ENCODE data around the gene LUZP2.
"Not testable (repeated sequence)": the region's sequence is repeated elsewhere in the genome, so short reads cannot be mapped to it uniquely, and the experiment has no call there.

Gene LUZP2

DNA sequence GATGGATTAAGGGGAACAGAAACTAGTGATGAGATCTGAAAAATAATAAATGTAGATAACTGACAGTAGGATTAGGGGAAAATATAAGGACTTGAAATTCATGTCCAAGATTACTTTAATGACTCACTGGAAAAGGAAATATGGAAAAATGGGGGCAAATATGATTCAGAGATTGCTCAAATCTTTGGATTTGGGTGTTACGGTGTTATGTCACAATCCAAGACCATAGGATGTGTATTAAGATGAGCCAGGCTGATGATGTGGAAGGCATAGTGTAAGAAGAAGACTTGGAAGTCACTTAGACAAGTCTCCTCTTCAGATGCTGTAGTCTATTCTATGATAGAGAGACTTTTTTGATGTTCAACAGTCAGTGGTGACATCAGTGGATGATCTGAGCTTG is 323.7 kb downstream of the LUZP2 start:
- no peak for DNase-seq (ENCODE audit: low read depth)

DNA sequence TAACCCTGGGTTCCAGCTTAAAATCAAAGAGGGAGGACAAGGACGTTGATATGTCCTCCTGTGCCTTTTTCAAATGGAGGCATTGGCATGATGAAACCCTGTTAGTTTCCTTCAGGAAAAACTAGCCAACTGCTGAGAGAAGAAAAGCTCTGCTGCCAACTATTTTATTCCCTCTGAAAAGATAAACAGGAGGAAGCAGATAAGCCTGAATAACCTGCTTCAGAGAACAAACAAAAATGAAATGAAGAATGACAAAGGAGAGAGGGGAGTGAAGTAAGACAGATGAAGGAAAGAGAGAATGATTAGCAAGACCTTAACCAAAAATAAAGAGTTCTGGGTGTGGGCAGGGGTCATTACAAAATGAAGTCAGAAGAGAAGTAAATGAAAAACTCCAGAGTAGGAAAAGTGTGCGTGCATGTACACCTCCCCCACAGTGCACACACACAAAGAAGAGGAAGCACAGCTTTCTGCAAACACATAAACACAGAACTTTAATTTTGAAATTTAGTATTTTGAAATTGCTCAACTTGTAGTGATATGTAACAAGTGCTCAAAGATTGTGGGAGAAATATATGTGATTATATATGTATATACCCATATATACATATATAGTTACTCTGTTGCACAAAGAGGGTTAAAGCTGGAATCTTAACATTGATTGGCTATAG is 332.2 kb downstream of the LUZP2 start:
- DNase-seq (ENCODE audit: low read depth): no peak

DNA sequence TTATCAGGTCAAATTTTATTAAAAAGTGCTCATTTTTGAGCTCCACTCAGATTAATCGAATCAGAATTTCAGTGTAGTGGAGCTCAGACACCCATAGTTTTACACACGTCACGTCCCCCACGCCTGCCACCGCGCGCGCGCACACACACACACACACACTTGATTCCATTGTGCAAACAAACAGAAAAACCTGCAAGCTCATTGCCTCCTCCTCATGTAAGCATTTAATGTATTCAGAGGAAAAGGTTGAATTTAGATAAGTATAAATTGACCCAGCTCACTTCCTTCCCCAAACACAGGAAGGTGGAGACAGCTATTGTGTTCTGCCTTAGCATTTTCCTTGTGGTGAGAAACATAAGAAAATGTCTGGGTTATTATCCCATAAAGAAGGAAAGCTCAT is 336.7 kb downstream of the LUZP2 start:
- no peak for DNase-seq (ENCODE audit: low read depth)

DNA sequence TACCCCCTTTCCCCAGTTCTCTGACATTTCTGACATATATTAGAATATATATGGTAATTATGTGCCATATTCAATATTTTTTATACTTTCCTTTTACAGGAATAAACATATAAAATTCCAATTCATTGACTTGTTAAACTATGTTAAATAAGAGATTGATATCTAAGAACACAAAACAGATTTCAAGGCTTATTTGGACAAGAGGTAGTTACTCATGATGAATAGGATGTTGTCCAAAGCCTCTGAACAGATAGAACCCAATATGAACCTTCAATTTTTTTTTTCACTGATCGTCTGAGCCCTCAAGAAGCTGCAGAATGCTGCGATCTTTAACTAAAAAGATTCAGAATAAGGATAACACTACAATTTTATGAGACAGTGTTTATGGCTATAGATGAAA is 340.3 kb downstream of the LUZP2 start:
- DNase-seq (ENCODE audit: low read depth): no peak

DNA sequence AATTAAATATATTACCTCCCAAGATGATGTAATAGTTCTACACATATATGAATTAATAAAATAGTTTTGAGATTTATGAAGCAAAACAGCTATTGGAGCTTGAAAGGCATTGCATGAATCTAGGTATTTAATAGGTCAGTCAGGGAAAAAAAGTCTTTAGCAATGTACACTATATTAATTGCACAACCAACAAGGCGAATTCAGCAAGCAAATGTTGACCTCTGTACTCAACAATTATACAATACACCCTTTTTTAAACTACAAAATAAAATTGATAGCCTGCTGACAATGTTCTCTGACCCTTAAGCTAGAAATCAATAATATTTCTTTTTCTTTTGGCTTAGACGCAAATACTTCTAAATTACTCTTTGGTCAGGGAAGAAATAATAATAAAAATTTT is 345.5 kb downstream of the LUZP2 start:
- DNase-seq (ENCODE audit: low read depth): no peak

DNA sequence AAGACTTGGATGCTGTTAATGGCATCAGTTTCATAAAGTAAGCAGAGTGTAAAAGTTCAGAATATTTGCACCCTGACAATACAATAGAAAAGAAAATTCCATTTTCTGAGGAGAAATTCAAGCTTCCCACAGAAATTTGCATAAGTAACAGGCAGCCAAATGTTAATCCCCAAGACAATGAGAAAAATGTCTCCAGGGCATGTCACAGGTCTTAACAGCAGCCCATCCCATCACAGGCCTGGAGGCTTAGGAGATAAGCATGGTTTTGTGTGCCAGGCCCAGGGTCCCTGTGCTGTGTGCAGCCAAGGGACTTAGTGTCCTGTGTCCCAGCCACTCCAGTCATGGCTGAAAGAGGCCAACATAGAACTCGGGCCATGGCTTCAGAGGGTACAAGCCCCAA is 347.6 kb downstream of the LUZP2 start:
- no peak for DNase-seq (ENCODE audit: low read depth)

DNA sequence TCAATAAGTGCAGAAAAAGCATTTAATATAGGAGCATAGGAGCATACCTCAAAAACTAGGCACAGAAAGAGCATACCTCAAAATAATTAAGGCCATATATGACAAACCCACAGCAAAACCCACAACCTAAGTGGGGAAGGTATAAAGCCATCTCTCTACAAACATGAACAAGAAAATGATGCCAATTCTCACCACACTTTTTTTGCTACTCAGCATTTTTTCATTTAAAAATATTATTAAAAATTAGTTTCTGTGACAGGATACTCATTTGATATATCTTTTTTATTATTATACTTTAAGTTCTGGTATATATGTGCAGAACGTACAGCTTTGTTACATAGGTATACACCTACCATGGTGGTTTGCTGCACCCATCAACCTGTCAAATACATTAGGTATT is 352.0 kb downstream of the LUZP2 start:
- DNase-seq (ENCODE audit: low read depth): no peak

DNA sequence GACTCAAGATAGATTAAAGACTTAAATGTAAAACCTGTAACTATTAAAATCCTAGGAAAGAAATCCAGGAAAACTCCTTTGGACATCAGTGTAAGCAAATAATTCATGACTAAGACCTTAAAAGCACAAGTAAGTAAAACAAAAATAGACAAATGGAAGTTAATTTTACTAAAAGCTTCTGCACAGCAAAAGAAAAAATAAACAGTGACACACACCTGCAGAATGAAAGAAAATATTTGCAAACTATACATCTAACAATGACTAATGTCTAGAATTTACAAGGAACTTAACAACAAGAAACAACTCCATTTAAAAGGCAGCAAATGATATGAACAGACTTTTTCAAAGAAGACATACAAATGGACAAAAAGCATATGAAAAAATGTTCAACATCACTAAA is 359.1 kb downstream of the LUZP2 start:
- DNase-seq (ENCODE audit: low read depth): no peak

DNA sequence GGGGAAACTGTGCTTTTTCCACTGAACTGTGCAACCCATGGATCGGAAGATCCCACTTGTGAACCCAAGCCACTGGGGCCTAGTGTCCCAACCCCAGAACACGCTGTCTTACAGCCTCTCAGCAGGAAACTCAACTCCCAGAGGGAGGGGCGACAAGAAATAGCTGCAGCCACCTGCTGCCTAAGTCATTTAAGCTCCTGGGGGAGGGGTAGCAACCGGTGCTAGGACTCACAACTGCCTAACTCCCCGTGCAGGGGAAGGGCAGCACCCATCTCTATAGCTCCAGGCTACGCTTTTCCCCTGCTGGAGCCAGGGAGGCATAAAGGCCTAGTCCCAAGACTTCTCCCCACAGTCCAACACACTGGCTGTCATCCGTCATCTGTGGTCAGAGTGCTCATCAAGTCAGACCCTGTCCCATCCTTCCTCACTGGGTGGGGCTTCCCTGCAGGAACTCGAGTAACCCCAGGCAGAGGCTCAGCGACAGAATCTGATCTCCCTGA is 363.0 kb downstream of the LUZP2 start:
- no peak for DNase-seq (ENCODE audit: low read depth)

DNA sequence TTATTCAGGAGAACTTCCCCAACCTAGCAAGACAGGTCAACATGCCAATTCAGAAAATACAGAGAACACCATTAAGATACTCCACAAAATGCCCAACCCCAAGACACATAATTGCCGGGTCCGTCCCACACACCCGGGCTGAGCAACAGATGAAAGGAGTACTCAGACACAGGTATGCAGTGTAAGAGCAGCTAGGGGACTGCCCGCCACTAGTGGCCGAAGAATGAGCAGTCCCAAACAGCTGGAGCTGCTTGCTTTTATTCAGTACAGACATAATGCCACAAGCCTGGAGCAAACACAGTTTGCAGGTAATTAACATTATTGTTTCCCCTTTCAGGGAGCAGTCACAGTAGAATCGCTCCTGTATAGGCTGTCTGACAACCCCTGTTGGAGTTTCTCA is 364.6 kb downstream of the LUZP2 start:
- no peak for DNase-seq (ENCODE audit: low read depth)

DNA sequence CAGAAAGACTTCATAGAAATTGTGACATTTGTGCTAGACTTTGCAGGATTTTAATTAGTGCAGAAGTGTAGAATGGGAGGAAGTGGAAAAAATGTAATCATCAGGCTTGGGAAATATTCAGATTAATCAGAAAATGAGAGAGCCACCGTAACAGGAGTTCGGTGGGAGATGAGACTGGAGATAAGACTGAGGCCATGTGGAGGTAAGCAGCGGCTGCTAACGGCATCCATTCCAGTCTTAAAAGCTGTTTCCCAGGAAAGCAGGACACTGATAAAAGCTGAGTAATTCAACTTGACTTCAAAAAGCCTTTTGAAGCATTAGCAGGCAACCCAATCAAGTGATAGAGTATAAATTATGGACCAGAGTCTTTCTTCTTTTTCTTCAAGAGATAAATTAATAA is 369.9 kb downstream of the LUZP2 start:
- no peak for DNase-seq (ENCODE audit: low read depth)

DNA sequence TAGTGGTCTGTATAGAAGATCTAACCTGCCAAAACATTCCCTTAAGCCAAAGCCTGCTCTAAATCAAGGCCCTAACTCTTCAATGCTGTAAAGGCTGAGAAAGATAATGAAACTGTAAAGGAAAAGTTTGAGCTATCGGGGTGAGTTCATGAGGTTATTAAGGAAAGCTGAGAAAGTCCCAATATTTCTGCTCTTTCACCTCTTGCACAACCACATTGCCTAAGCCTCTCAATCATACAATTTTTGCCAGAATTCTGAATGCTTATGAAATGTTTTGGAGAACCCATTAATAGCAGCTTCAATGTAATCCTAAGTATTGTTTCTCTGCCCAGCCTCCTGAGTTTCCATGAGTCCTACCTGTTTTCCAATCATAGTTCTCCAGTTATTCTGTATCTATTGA is 373.2 kb downstream of the LUZP2 start:
- no peak for DNase-seq (ENCODE audit: low read depth)

DNA sequence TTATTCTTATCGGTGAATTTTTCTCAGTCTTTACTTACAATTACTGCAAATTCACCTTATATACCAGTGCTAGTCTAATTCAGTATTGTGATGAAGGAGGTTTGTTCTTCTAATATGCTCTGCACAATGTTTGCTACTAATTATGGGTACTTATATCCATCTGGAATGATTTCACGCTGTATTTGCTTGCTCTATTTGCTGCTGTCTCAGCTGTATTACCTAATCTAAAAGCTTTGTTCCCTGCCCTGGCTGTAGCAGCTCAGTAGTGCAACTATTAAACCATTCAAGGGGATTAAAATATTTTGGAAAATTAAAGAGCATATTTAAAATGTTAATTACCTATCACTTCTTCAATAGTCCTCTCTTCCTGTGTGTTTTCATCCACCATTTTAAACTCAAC is 375.3 kb downstream of the LUZP2 start:
- no peak for DNase-seq (ENCODE audit: low read depth)

DNA sequence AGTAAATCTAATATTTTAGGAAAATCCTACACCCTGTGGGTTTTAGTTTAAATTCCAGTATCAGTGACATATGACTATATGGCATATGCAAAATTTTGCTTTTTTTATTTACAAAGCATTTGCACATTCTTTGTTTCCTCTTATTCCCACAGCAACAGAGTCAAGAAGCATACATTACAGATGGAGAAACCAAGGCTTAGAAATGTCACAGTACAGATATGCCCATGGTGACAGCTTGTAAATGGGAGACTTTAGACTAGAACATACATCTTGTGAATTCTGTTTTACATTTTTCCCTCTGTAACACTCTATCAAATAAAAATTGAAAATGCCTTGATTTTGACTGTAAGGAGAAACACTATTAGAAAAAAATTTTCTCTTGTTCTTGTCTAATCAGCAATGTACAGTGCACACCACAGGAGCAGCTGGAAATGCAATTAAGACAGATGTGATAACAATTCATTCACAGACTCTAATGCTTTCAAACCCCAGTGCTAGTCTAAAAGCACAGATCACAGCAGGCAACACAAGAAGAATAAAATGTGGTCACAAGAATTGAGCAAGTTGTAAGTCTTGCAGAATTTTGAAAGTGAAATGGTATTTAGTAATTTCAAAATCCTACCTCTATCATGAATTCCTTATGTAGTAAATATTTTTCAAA is 375.9 kb downstream of the LUZP2 start:
- DNase-seq (ENCODE audit: low read depth): no peak

DNA sequence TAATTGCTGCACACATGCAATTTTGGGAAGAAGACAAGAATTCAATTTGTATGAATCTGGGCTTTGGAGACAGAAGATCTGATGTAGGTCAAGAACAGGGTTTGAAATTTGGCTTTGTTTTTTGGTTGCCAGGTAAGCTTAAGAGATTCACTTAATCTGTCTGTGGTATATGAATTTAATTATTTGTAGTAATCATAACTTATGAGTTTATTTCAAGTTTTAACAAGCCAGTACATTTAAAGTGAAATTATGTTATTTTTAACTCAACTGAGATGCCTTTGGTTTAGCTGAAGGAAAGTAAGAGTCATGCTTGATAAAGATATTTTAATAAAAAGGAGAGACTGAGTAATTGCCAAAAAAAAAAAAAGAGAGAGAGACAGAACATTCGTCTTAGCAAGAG is 384.1 kb downstream of the LUZP2 start:
- DNase-seq (ENCODE audit: low read depth): no peak

DNA sequence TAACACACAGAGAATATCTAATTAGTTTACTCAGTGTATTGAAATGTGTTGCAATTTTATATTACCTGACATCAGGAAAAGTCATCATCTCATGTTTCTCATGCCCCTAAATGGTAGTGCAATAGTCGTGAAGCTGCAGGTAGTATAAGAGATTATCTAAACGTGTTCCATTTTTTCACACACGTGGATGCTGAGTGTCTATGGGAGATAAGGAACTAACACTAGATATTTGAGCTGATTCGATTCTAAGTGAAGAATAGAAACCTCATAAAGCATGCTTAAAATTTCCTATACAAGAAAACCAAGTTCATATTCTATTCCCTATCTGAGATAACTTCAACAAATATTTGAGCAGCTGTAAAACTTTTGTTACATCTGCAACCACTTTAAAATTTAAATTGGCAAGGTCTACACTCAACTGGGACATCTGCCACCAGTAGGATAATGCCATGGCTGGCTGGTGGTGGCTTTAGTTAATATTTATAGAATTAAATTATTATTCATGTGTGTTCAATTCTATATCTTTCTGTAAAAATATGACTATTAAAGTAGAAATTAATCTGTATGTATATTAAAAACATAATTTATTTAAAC is 388.8 kb downstream of the LUZP2 start:
- no peak for DNase-seq (ENCODE audit: low read depth)

DNA sequence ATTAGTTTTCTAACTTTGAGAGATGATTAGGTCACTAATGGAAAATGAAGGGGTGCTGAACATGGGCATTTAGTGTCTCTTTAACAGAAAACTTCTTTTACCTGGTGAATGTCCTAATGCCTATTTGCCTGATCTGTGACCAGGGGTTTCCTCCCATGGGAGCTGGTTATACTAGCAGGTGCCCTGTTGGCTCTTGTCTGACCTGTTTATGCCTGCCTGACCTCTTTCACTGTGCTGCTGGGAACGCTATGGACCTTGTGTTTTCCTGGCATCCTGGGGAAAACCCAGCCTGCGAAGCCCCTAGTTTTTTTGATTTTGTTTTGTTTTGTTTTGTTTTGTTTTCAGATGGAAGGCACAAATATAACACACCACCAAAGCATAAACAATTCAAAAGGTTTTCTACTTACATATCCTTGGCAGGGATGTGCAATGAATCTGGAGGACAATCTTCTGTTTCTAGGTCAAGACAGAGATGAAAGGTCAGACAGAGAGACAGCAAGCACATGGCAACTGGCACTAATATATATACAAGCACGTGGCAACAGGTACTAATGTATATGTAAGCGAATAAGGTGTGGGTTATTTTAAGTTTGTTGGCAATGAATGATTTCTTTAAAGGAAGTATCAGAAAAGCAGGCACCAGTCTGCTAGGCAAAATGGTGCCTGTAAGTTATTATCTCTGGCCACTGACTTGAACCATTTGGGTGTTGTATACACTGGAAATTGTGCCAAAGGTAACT is 390.2 kb downstream of the LUZP2 start:
- DNase-seq (ENCODE audit: low read depth): no peak

DNA sequence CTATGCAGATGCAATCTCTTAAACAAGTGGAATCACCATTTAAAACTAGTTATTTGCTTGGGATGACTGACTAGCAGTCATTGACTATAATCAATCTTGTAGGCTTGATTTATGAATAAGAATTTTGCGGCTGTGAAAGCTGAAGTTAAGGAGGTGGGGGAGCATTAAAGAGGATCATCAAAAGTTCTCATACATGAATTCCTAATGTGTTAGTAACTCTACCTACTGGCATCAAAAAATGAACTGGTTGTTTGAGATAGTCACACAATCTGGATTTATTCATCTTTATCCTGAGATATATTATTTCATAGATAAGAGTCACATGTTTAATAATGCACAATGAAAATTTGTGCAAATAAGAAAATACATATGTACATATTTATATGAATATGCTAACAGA is 393.6 kb downstream of the LUZP2 start:
- DNase-seq (ENCODE audit: low read depth): no peak

DNA sequence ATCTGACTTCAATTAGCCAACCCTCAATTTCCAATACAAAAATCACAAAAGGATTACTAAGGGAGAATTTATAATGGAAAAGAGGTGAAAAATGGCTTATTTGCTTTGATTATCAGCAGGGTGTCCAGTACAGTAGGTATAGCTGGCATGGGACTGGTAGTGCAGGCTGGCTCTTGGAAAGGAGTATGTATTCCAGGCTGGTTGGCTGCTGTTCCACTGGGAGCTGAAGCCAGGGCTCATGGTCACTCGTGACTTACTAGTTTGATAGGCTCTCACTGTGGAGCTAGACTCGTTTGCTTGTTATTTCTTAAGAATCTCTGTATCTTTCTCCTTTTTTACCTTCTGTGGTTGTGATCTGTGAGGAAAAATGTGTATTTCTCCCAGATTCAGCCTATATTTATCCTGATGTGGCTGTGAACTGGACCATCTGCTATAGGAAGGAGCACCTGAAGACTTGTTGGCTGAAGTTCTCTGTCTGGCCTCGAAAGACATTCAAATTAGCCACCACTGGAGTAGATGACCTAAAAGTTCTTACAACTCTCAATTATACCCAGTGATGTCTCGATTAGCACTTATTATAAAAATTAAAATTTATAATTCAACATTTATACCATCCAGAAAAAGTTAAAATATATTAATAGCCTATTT is 395.1 kb downstream of the LUZP2 start:
- not testable (repeated sequence) for DNase-seq (ENCODE audit: low read depth)

DNA sequence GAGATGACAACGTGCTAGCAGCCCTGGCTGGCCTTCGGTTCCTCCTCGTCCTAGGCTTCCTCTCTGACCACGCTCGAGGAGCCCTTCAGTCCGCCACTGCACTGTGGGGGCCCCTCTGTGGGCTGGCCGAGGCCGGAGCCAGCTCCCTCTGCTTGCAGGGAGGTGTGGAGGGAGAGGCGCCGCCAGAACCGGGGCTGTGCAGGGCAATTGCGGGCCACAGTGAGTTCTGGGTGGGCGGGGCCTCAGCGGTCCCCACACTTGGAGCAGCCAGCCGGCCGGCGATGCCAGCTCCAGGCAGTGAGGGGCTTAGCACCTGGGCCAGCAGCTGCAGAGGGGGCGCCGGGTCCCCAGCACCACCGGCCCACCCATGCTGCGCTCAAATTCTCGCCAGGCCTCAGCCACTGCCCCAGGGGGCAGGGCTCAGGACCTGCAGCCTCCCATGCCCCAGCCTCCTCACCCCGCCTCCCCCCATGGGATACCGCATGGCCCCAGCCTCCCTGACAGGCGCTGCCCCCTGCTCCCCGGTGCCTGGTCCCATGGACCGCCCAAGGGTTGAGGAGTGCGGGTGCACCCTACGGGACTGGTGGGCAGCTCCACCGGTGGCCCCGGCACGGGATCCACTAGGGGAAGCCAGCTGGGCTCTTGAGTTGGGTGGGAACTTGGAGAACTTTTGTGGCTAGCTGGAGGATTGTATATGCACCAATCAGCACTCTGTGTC is 399.4 kb downstream of the LUZP2 start:
- DNase-seq (ENCODE audit: low read depth): no peak

DNA sequence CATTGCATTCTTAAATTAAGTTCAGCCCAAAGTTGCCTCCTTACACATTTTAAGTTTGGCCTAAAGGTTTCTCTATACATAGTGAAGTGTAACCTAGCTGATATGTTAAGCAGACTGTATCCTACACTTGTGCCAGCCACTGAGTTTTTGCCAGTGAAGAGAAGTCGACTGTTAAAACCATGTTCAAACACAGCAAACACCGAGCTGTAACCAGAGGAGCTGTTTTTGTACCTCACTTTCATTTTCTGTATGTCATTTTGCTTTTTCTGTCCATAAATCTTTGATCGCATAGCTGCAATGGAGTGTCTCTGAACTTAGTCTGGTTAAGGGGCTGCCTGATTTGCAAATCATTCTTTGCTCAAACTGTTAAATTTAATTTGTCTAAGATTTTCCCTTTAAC is 403.7 kb downstream of the LUZP2 start:
- no peak for DNase-seq (ENCODE audit: low read depth)

All from T follicular helper cell (primary cell).